ENCODE data around the gene ADAT1. TPM values are rescaled to one million over a fixed set of nuclear protein-coding genes. Genes with fewer than 3 reads are reported as not detected.

Gene ADAT1
- total and polyA plus RNA-seq, 4 donors = 13.2 to 42.3 (median 18.5) TPM

GRCh38 chr16:75588716-75589115, 34.4 kb downstream of the ADAT1 start:
- Histone ChIP-seq H3K9me3 (ENCODE audit: control insufficient read depth in 4 of 4, low read length in 3 of 4) (no peaks in the 10 kb centered on the region), H3K36me3 (ENCODE audit: control insufficient read depth in 4 of 4, insufficient read depth in 3 of 4, low read depth in 1 of 4, low read length in 3 of 4) (no peaks in the 10 kb centered on the region), H3K9ac (ENCODE audit: low read depth in 1 of 2, low read length in 2 of 2) (no peak overlapping the region), H3K27ac (ENCODE audit: low read depth in 1 of 2, low read length in 2 of 2) (no peak overlapping the region), H3K27me3 (ENCODE audit: control insufficient read depth in 4 of 4, insufficient read depth in 4 of 4, low read length in 3 of 4) (no peaks in the 10 kb centered on the region), H3K4me3 (ENCODE audit: low read depth in 1 of 3, low read length in 3 of 3) (no peak overlapping the region), H3K4me1 (ENCODE audit: control insufficient read depth in 4 of 4, insufficient read depth in 4 of 4, low read length in 3 of 4) (no peaks in the 10 kb centered on the region)
- 96% methylated on average over 4 of the region's 4 CpGs for WGBS
- TF ChIP-seq FOXA1 (IDR thresholded peaks at IDR 0.05) (no peak), RXRA (IDR thresholded peaks at IDR 0.05) (no peak), RAD21 (IDR thresholded peaks at IDR 0.05) (no peak), TAF1 (conservative IDR thresholded peaks at IDR 0.05) (no peak), YY1 (IDR thresholded peaks at IDR 0.05) (no peak), REST (IDR thresholded peaks at IDR 0.05) (no peak), FOXA2 (IDR thresholded peaks at IDR 0.05) (no peak), ATF3 (IDR thresholded peaks at IDR 0.05) (no peak), ZBTB33 (IDR thresholded peaks at IDR 0.05) (no peak), JUND (IDR thresholded peaks at IDR 0.05) (no peak), CTCF (IDR thresholded peaks at IDR 0.05; ENCODE audit: low read depth, low read length, missing input control) (no peak), HNF4G (IDR thresholded peaks at IDR 0.05) (no peak), MAX (IDR thresholded peaks at IDR 0.05) (no peak)
- no peak for DNase-seq (ENCODE audit: low spot score)

- Histone ChIP-seq H3K9me3 (ENCODE audit: control insufficient read depth in 4 of 4, low read length in 3 of 4) (no peaks in the 10 kb centered on the region), H3K27ac (ENCODE audit: low read depth in 1 of 2, low read length in 2 of 2) (no peak overlapping the region), H3K4me1 (ENCODE audit: control insufficient read depth in 4 of 4, insufficient read depth in 4 of 4, low read length in 3 of 4) (no peaks in the 10 kb centered on the region), H3K27me3 (ENCODE audit: control insufficient read depth in 4 of 4, insufficient read depth in 4 of 4, low read length in 3 of 4) (no peaks in the 10 kb centered on the region), H3K36me3 (ENCODE audit: control insufficient read depth in 4 of 4, insufficient read depth in 3 of 4, low read depth in 1 of 4, low read length in 3 of 4) (peaks cover 0 to 7% (median 5%) of the 10 kb centered on the region in 4 donors), H3K9ac (ENCODE audit: low read depth in 1 of 2, low read length in 2 of 2) (no peak overlapping the region), H3K4me3 (ENCODE audit: low read depth in 1 of 3, low read length in 3 of 3) (no peak overlapping the region)
- TF ChIP-seq FOXA1 (IDR thresholded peaks at IDR 0.05) = no peak
- no peak for TF ChIP-seq HNF4A (conservative IDR thresholded peaks at IDR 0.05)
- no peak for TF ChIP-seq RXRA (IDR thresholded peaks at IDR 0.05)
- TF ChIP-seq SP1 (IDR thresholded peaks at IDR 0.05) = no peak
- no peak for TF ChIP-seq ATF3 (IDR thresholded peaks at IDR 0.05)
- TF ChIP-seq ZBTB33 (IDR thresholded peaks at IDR 0.05) = no peak
- TF ChIP-seq TAF1 (conservative IDR thresholded peaks at IDR 0.05) = no peak
- TF ChIP-seq EGR1 (IDR thresholded peaks at IDR 0.05; ENCODE audit: low read depth in 2 of 2) = no peak
- no peak for TF ChIP-seq HNF4G (IDR thresholded peaks at IDR 0.05)
- no peak for TF ChIP-seq REST (IDR thresholded peaks at IDR 0.05)
- TF ChIP-seq NR2F2 (IDR thresholded peaks at IDR 0.05) = no peak
- no peak for TF ChIP-seq RAD21 (IDR thresholded peaks at IDR 0.05)
- no peak for TF ChIP-seq JUND (IDR thresholded peaks at IDR 0.05)
- no peak for TF ChIP-seq FOXA2 (IDR thresholded peaks at IDR 0.05)
- TF ChIP-seq YY1 (IDR thresholded peaks at IDR 0.05) = no peak
- DNase-seq (ENCODE audit: low spot score) = no peak
- 74% methylated on average over 3 of the region's 3 CpGs for WGBS
Measured at GRCh38 chr16:75584108-75584507, 39.0 kb downstream of the ADAT1 start.

All from liver (tissue), 9 donors.